ENCODE measurements around the gene GRIA4.

GRIA4 gene

DNA sequence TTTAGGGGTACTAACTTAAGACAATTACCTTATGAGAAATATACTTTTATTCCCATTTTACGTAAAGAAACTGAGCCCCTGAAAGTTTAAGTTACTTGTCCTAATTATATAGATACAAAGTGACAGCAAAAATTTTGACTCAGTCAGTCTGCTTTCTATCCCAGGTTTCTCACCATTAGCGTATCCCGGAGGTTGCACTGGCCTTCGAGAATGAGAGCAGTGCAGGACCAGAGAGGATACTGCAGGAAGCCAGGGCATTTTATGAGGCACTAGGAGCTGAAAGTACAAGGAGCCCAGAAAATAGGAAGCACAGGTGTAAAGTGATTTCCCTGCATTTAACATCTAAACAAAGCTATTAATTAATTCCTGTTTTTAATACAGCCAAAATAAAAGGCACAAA is 55.4 kb downstream of the GRIA4 start:
- Histone ChIP-seq H3K27ac (no peak overlapping the region), H3K4me3 (ENCODE audit: low read depth, low read length) (no peak overlapping the region), H3K36me3 (no peaks in the 10 kb centered on the region), H3K9me3 (ENCODE audit: severe bottlenecking) (no peaks in the 10 kb centered on the region), H3K27me3 (ENCODE audit: insufficient read depth, low read depth, severe bottlenecking) (no peaks in the 10 kb centered on the region)
- DNase-seq = no peak
- TF ChIP-seq, protein P1, sequence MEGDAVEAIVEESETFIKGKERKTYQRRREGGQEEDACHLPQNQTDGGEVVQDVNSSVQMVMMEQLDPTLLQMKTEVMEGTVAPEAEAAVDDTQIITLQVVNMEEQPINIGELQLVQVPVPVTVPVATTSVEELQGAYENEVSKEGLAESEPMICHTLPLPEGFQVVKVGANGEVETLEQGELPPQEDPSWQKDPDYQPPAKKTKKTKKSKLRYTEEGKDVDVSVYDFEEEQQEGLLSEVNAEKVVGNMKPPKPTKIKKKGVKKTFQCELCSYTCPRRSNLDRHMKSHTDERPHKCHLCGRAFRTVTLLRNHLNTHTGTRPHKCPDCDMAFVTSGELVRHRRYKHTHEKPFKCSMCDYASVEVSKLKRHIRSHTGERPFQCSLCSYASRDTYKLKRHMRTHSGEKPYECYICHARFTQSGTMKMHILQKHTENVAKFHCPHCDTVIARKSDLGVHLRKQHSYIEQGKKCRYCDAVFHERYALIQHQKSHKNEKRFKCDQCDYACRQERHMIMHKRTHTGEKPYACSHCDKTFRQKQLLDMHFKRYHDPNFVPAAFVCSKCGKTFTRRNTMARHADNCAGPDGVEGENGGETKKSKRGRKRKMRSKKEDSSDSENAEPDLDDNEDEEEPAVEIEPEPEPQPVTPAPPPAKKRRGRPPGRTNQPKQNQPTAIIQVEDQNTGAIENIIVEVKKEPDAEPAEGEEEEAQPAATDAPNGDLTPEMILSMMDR (IDR thresholded peaks at IDR 0.05; ENCODE audit: low read depth, low read length) = no peak

DNA sequence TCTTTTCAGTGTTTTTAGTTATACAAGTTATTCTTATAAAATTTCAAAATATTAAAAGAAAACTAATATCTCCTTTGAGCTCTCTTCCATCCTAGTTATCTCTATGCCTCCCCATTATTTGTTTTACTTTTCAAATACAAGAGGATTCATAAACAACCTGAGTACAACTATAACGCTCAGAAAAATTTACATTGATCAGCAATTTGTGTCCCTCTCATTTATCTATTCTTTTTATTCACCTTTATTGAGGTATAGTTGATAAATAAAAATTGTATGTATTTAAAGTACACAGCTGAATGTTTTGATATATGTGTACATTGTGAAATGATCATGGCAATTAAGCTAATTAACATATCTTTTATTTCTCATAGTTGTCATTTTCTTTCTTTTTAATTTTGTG is 57.6 kb downstream of the GRIA4 start:
- H3K9me3 ChIP-seq (ENCODE audit: severe bottlenecking) = no peaks in the 10 kb centered on the region
- TF ChIP-seq, protein P1 (IDR thresholded peaks at IDR 0.05; ENCODE audit: low read depth, low read length) = no peak
- no peak overlapping the region for H3K4me3 ChIP-seq (ENCODE audit: low read depth, low read length)
- H3K27ac ChIP-seq = no peak overlapping the region
- no peaks in the 10 kb centered on the region for H3K36me3 ChIP-seq
- DNase-seq = no peak
- no peaks in the 10 kb centered on the region for H3K27me3 ChIP-seq (ENCODE audit: insufficient read depth, low read depth, severe bottlenecking)

DNA sequence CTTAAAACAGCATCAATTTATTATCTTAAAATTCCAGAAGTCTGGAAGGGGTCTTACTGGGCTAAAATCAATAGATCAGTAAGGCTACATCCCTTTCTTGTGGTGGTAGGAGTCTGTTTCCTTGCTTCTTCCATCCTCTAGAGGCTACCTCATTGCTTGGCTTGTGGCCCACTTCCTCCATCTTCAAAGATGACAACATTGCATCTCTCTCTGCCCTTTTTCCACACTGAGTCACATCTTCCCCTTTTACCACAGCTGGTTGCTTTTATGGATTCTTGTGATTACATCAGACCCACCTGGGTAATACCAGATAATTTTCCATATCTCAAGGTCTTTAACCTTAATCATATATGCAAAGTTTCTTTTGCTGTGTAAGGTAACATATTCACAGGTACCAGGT is 60.9 kb downstream of the GRIA4 start:
- Histone ChIP-seq H3K27me3 (ENCODE audit: insufficient read depth, low read depth, severe bottlenecking) (no peaks in the 10 kb centered on the region), H3K4me3 (ENCODE audit: low read depth, low read length) (no peak overlapping the region), H3K27ac (no peak overlapping the region), H3K9me3 (ENCODE audit: severe bottlenecking) (no peaks in the 10 kb centered on the region), H3K36me3 (no peaks in the 10 kb centered on the region)
- TF ChIP-seq, protein P1 (IDR thresholded peaks at IDR 0.05; ENCODE audit: low read depth, low read length) = no peak
- no peak for DNase-seq

DNA sequence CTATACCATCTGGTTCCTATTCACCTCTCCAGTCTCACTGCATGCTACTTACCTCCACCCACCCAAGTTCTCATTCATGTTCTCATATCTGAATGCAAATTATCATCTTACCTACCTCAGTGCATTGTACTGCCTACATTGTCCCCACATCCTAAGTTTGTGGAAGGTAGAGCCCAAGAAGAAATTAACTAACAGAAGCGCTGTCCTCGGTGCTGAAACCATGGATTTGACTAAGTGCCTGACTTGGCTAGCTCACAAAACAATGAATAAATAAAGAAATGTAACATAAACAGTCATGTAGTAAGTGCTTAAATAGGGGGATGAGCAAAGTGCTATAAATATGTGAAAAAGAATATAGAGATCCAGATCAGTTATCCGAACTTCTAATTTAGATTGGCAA is 63.2 kb downstream of the GRIA4 start:
- no peaks in the 10 kb centered on the region for H3K36me3 ChIP-seq
- no peak overlapping the region for H3K4me3 ChIP-seq (ENCODE audit: low read depth, low read length)
- no peak overlapping the region for H3K27ac ChIP-seq
- no peaks in the 10 kb centered on the region for H3K27me3 ChIP-seq (ENCODE audit: insufficient read depth, low read depth, severe bottlenecking)
- DNase-seq = no peak
- TF ChIP-seq, protein P1 (IDR thresholded peaks at IDR 0.05; ENCODE audit: low read depth, low read length) = no peak
- H3K9me3 ChIP-seq (ENCODE audit: severe bottlenecking) = no peaks in the 10 kb centered on the region

DNA sequence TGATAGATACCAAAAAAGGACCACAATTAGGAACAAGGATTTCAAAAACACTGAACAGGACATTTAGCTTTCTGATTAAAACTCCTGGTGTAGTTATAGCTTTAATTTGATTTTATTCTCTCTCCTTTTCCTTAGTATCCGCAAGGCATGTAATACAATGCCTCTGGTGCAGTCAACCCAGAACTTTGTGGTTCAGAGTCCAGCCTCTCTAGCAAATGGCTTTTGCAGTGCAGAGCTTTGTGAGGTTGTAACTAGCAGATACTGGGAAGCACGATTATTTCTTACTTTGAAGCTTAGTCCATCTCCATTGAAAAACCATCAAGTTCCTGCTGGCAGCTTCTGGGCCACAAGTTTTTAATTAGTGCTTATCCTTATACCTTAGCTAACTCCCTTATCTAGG is 79.8 kb downstream of the GRIA4 start:
- Histone ChIP-seq H3K27ac (no peak overlapping the region), H3K27me3 (ENCODE audit: insufficient read depth, low read depth, severe bottlenecking) (no peaks in the 10 kb centered on the region), H3K36me3 (no peaks in the 10 kb centered on the region), H3K9me3 (ENCODE audit: severe bottlenecking) (no peaks in the 10 kb centered on the region), H3K4me3 (ENCODE audit: low read depth, low read length) (no peak overlapping the region)
- TF ChIP-seq, protein P1 (IDR thresholded peaks at IDR 0.05; ENCODE audit: low read depth, low read length) = no peak
- DNase-seq = no peak

DNA sequence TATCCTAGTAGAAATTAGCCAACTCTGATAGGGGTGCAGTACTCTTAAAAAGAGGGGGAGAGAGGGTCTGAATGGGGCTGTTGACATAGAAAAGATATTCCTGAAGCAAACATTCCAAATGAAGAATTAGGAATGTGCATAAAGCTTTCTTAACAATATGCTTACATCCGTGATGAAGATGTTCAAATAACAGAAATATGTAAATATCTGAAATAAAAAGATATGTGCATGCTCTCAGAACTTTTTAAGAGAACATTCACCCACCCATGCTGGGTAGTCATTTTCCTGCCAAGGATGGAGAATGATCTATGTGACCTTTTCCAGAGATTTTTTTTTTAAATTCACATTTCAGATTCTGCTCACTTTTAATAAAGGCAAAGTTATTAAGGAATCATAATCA is 80.6 kb downstream of the GRIA4 start:
- no peaks in the 10 kb centered on the region for H3K9me3 ChIP-seq (ENCODE audit: severe bottlenecking)
- DNase-seq = no peak
- H3K27ac ChIP-seq = no peak overlapping the region
- TF ChIP-seq, protein P1 (IDR thresholded peaks at IDR 0.05; ENCODE audit: low read depth, low read length) = no peak
- H3K36me3 ChIP-seq = no peaks in the 10 kb centered on the region
- no peak overlapping the region for H3K4me3 ChIP-seq (ENCODE audit: low read depth, low read length)
- H3K27me3 ChIP-seq (ENCODE audit: insufficient read depth, low read depth, severe bottlenecking) = no peaks in the 10 kb centered on the region
